Fibroblast of the aortic adventitia (primary cell): Measurements from ENCODE around the gene DACT2. TPM values are rescaled to one million over a fixed set of nuclear protein-coding genes. Genes with fewer than 3 reads are reported as not detected.

Experiments
- DNase-seq: peaks from one replicate; pipeline ENCODE4 v3.0.0-alpha.2; 2010; ENCODE audit warnings: low read depth
- H3K4me3 ChIP-seq: 2 replicates; pipeline ENCODE4 v1.5.1; 2011; ENCODE audit warnings: low read depth, mild to moderate bottlenecking, control low read depth, low read length, moderate library complexity
- total RNA-seq: library from RNA; depleted of rRNA; stranded (reverse); fragments of >200 nt; gene quantifications from 2 replicates; pipeline ENCODE4 v1.2.3, GENCODE V29; 2012; ENCODE audit warnings: low replicate concordance
- TF ChIP-seq, protein P1 (sequence below): IDR thresholded peaks from 2 replicates; pipeline ENCODE4 v1.5.1; 2011; ENCODE audit warnings: mild to moderate bottlenecking, low read length, control low read depth, inconsistent platforms; ENCODE audit not compliant: insufficient read depth

DACT2 gene
- total RNA-seq, 1 donor, result 0.27 TPM

DNA sequence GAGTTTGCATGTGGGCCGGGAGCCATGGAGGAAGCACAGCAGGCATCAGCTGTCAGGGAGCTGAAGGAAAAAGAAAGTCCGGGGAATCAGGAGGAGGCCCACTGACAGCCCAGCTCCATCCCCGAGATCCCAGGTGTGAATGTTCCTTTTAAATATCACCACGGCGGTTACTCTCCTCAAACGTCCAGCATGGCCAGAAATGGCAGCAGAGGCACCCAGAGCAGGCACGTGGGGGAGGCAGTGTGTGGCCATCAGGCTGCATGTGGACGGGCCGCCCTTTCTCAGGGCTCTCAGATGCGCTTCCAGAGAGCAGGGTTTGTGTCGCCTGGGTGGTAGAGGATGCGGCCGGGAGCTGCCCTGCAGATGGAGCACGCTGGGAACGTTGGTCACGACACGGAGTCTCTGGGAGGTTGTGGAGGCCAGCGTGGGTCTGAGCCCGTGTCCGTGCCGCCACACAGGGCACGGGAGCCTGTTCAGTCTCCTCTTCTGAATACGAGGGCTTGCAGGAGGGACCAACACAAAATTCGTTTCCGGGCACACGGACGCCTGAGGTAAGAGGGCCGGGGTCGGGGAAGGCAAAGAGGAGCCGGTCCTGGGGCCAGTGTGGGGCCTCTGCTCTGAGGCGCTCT, 45.3 kb upstream of the DACT2 start:
- TF ChIP-seq, protein P1, sequence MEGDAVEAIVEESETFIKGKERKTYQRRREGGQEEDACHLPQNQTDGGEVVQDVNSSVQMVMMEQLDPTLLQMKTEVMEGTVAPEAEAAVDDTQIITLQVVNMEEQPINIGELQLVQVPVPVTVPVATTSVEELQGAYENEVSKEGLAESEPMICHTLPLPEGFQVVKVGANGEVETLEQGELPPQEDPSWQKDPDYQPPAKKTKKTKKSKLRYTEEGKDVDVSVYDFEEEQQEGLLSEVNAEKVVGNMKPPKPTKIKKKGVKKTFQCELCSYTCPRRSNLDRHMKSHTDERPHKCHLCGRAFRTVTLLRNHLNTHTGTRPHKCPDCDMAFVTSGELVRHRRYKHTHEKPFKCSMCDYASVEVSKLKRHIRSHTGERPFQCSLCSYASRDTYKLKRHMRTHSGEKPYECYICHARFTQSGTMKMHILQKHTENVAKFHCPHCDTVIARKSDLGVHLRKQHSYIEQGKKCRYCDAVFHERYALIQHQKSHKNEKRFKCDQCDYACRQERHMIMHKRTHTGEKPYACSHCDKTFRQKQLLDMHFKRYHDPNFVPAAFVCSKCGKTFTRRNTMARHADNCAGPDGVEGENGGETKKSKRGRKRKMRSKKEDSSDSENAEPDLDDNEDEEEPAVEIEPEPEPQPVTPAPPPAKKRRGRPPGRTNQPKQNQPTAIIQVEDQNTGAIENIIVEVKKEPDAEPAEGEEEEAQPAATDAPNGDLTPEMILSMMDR, result no peak

DNA sequence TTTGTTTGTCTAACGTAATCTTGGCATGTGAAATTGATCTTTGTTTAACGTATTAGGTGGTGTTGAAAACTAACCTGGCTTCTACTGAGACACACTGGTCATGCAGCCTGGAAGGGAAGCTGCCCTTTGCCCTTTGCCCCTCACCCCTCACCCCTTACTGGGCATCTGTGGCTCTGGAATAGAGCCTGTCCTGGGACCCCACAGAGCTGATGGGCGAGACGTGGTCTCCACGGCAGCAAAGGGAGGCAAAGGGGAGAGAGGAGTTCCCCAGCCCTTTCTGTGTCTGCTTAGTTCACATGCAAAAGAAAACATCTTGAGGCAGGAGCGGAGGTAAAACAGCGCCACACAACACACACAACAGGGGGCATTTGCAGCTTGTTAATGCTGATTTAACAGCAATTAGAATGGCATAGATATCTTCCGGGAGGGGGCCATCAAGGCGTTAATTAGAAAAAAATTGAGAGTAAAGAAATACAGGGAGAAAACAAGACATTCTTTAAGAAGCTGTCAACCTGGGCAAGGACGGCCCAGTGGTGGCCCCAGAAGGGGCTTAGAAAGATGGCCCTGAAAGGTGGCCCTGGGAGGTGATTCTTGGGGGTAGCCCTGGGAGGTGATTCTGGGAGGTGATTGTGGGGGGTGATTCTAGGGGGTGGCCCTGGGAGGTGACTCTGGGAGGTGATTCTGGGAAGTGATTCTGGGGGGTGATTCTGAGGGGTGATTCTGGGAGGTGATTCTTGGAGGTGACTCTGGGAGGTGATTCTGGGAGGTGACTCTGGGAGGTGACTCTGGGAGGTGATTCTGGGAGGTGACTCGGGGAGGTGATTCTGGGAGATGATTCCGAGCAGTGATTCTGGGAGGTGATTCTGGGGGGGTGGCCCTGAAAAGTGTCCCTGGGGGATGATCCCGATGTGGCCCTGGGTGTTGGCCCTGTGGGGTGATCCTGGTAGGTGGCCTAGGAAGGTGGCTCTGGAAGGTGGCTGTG, 44.5 kb upstream of the DACT2 start:
- DNase-seq, result no peak
- TF ChIP-seq, protein P1, result no peak
- no peak overlapping the region for H3K4me3 ChIP-seq

More for the DNA sequence above, 45.3 kb upstream of the DACT2 start:
- DNase-seq, result no peak
- H3K4me3 ChIP-seq, result no peak overlapping the region

DNA sequence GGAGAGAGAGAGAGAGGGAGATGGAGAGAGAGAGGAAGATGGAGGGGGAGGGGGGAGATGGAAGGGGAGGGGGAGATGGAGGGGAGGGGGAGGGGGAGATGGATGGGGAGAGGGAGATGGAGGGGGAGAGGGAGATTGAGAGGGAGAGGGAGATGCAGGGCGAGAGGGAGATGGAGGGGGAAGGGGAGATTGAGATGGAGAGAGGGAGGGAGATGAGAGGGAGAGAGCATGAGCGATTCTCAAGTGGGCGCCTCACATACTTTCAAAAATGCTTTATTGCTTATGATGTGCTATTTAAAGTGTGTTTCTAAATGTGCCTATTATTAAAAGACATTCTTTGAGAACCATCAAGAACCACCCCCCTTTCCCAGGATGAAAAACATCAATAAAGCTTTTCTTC, 43.7 kb upstream of the DACT2 start:
- TF ChIP-seq, protein P1, result no peak
- DNase-seq, result no peak
- H3K4me3 ChIP-seq, result no peak overlapping the region

DNA sequence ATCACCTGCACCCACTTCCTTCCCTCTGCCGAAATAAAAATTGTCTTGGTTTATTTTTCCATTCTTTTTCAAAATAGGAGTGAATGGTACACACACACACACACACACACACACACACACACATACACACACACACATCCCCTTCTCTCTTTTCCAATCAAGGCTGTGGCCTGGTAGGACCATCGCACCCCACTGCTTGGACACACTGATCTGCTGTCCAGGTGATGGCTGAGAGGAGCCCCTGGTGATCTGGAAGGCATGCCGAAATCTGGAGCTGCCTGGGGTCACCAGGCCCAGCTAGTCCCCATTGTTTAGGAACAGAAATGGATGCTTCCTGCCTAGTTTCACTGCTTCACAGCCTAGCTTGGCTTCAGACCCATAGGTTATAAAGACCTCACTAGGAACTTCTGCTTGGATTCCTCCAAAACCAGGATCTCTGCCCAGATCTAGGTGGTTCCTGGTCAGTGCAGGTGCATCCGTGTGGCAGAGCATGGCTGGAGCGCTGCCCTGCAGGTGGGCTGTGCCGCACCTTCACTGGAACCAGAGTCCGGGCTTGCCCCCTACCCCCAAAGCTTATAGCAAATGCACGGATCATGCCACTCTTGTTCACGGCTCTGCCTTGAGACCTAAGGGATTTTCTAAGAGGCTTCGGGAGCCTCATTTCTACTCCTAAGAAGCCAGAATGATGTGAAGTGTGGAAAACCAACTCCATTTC, 42.9 kb upstream of the DACT2 start:
- no peak overlapping the region for H3K4me3 ChIP-seq
- TF ChIP-seq, protein P1, result no peak
- no peak for DNase-seq

DNA sequence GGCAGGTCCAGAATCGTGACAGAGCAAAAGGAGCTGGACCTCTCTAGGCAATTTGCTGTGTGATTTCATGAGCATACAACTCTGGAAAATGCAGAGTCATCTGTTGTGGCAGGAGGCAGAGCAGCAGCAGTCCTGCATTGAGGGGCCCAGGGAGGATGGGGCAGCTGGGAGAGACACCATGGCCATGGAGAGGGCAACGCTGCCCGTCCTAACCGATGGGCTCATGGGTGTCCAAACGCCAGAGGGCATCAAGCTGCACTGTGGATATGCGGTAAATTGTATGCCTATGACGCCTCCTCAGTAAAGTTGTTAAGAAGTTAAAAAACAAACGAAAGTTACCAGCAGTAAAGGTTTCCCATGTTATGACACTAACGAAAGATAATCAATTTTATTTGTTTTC, 42.2 kb upstream of the DACT2 start:
- TF ChIP-seq, protein P1, result no peak
- H3K4me3 ChIP-seq, result no peak overlapping the region
- DNase-seq, result no peak

DNA sequence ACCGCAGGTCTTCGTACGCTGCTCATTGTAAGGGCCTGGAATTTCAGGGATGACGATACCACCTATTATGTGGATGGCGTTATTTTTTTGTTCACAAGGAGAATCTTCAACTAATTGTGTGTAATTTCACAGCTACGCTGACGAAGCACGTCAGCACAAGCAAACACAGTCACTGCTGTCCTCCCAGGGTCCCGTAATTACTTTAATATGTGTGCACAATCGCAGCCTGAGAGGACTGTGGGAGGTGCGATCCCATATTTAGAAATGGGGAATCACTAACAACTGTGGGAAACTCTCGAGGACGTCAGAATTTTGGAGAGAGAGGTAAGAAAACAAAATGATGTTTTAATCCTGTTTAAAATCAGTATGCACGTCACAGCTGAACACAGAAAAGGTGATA, 40.2 kb upstream of the DACT2 start:
- no peak overlapping the region for H3K4me3 ChIP-seq
- DNase-seq, result no peak
- TF ChIP-seq, protein P1, result no peak
